Activated naive CD4-positive, alpha-beta T cell treated with anti-CD3 and anti-CD28 coated beads, Interleukin-2, amount 50 U/mL, for 16 hours (primary cell): ENCODE measurements around the gene KNDC1.

Experiments
- DNase-seq: peaks from one replicate; pipeline ENCODE4 v3.0.0-alpha.2; 2020

KNDC1 gene

DNA sequence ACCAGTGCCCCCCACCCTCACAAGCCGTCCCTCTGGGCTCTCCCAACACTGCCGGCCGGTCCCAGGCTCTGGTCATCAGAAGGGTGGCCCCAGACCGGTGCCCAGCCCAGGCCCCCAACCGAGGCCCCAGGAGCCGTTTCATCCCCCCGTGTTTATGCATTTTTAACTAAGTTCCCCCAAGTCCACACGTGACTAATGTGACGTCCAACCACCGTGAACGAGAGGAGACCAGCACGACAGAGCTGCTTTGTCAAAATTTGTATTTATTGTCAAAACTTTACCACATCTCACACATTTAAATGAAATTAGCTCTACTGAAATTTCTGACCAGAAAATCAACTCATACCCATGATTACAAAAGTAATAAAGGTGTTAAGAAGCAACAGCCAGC, 86.2 kb downstream of the KNDC1 start:
- no peak for DNase-seq

DNA sequence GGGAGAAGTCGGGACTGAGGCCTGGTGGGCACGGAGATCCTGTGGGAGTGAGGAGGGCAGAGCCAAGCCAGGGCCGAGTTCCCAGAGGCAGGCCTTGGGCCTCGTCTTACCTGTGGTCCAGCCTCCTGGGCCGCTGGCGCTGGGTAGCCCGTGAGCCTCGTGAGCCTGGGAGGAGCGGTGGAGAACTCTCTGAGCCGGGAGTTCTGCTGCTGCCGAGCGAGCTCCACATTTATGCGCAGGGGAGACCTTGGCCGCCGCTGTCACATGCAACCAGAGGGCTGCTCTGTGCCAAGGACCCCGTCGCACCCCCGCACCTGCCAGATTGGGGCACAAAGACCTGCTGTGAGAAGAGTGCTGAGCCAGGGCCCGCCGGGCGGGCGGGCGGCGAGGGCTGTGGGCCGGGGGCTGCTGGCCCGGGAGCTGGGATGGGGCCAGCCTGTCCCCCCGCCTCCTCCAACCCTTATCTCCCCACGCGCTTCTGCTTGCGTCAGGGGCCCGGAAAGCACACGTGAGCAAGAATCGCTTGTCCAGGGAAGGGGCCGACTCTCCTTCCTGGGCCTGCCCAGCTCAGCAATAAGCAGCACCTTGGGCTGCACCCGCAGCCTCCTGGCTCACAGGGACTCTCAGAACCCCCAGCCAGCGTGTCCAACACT, 87.8 kb downstream of the KNDC1 start:
- DNase-seq: no peak

DNA sequence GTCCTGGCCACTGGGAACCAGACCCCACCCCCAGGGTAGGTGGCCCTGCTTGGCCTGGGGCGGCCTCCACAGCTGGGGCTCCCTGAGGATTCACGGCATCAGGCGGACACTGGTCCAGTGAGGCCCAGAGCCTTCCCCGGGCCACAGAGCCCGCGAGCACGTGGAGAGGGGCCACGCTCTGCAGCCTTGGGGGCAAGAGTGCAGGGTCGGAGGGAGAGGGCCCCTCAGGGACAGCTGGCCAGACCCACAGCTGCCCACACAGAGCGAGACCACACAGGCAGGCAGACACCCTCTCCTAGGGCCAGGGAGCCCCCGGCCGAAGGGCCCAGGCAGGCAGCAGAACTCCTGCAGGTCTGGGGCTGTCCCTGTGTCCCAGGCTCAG, 88.3 kb downstream of the KNDC1 start:
- DNase-seq: no peak

DNA sequence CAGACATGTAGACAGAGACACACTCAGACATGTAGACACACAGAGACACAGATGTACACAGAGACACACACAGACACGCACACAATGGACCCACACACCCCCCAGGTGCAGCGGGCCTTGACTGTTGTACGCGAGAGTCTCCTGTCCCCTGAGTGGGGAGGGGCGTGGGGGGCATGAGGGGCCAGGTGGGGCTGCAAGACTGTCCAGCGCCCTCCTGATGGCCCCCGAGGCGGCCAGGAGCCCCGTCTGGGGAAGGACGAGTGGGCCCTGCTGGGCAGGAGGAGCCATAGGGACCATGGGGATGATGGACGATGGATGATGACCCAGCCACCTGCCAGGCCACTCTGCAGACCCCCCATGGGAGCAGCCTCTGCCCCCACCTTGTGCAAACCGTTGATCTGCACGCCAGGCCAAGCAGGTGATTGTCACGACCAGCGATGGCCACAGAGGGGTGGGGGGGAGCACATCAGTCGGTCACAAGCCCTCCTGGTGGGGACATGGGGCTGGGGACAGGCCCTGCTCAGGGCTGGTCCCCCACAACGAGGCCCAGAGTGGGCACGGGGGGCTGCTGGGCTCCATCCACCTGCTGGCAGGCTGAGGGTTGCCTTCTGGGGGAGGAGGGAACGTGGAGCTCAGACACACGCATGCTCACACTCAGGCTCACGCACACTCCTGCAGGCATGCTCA, 89.2 kb downstream of the KNDC1 start:
- DNase-seq: no peak

DNA sequence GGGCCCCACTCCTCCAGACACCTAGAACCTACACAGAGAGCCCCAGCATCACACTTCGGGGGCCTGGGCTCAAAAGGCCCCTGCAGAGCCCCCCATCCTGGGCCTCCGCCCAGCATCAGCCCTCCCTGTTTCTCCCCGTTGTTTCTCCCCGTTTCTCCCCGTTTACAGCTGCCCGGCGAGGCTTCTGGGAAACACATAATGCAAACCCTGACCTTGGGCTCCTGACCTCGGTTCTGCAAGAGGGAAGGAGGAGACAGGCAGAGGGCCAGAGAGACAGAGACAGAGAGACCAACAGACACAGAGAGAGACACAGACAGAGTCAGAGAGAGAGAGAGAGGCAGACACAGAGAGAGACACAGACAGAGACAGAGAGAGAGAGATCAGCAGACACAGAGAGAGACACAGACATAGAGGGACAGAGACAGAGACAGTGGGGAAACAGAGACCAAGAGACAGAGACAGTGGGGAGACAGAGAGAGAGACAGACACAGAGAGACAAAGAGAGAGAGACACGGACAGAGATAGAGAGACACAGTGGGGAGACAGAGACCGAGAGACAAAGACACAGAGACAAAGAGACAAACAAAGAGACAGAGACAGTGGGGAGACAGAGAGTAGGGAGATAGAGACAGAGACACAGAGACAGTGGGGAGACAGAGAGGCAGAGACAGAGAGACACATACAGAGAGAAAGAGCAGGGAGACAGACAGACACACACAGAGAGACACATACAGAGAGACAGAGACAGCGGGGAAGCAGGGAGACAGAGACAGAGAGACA, 90.1 kb downstream of the KNDC1 start:
- DNase-seq: no peak

DNA sequence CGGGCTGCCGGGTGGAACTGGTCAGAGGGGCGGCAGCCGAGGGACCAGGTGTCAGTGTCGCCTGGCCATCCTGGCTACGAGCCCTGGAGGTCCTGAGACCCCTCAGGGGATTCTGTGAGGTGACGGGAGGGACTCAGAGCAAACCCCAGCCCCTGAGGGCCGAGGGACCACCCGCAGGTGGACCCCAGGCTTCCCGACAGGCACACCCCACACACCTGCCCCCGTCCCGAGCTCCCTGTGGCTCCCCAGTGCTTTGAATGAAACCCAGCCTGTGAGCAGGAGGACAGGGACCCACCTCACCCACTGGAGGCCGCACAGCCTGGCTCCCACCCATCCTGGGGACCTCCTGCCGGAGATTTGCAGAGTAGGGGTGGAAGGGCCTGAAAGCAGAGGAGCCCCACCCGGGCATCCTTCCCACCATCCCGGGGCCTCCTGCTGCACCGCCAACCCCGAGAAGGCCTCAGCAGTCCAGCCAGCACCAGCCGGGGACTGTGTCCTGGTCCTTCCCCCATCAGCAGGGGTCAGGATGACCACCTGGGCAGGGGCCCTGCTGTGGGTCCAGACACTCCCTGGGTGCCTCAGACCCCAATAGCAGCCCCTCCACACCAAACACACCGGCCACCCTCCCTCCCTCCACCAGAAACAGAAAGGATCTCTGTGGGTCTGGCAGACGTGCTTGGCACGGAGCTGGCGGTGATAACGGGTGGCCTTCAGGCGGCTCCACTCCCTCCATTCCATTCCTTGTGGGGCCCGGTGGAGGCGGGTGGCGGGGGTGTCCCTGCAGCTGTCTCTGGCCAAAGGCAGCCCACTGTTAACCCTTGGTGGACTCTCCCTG, 91.6 kb downstream of the KNDC1 start:
- DNase-seq: no peak

DNA sequence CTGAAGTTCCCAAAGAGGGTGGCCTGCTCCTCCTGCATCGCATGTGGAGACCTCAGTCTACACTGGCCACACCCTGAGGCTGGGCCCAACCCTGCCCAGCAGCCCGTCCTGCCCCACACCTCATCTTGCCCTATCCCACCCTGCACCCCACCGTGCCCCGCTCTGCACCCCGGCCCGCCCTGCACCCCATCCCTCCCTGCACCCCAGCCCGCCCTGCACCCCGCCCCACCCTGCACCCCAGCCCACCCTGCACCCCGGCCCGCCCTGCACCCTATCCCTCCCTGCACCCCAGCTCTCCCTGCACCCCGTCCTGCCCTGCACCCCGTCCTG, 92.2 kb downstream of the KNDC1 start:
- no peak for DNase-seq

DNA sequence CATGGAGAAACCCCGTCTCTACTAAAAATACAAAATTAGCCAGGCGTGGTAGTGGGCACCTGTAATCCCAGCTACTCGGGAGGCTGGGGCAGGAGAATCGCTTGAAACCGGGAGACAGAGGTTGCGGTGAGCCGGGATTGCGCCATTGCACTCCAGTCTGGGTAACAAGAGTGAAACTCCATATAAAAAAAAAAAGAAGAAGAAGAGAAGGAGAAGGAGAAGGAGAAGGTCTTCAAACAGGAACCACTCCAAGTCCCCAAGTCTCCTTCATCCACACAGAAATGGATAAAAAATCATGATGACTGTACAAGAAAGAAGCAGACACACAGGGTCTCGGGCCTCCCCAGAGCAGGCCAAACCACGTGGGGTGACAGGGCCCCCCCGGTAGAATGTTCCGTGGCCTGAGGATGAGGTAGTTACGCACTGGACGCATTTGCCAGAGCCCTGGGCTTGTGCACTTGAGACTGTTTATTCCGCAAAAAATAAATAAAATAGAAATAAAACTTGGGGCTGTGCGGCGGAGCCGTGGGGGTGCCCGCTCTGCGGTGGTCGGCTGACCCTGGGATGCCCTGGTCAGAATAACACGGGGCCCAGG, 93.4 kb downstream of the KNDC1 start:
- DNase-seq: no peak

DNA sequence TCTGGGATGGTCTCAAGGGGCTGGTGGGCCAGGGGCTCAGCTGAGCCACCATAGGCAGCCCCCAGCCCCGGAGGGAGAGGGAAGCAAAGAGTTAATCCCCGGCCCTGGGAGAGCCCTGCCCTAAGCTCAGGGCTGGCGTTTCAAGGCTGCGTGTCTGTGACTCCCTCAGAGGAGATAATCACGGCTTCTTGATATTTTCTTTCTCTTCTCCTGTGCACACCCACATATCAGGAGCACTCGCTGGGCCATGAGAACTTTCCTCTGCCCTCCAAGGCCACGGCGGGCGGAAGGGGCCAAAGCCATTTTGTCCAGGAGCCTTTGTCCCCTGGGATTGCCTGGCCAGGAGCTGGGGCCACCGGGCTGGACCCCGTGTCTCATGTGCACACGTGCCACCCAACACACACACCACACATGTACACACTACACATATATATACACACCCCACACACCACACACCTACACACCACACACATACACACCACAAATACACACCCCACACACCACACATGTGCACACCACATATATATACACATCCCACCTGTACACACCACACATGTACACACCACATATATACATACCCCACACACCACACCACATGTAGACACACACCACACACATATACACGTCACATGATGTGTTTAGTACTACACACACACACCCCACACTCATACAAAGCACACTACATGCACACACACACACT, 94.6 kb downstream of the KNDC1 start:
- DNase-seq: no peak

DNA sequence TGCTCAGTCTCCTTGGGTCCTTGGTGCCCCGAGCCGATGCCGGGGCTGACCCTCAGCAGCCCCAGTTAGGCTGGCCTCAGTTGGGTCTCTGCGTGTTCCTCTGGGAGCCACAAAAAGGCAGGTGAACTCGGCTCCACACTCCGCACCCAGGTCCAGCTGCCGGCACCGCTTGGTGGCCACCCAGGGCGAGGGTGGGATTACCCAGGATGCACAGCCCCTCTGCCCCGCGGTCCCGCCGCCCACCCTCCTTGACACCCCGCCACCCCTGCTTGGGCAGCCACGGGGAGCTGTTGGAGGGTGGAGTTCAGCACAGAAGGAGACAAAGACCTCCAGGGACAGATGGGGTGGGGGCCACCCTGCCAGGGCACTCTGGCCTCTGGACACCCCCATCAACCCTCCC, 95.3 kb downstream of the KNDC1 start:
- DNase-seq: no peak

DNA sequence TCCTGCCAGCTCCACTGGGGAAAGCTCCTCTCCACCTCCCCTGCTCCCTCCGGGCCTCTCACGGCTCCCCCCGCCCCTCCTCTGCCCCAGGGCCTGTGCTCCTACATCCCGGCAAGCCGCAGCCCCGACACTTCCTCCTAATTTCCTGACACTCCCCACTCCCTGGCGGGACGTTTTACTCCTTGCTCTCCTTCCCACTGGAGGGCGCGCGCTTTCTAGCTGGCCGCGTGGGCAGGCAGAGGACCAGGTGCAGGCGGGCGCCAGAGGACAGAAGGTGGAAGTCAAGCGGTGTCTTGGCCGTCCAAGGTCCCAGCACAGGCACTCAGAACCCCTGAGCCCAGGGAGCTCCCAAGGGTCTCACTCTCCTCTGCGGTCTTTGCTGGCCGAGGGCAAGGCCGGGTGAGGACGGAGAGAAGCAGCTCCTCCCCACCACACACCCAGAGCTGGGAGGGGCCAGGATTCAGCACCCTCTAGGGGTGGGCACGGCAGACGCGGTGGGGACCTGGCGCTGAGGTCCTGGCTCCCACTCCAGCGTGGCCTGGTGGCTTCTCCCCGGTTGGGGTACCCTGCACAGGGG, 97.6 kb downstream of the KNDC1 start:
- no peak for DNase-seq

DNA sequence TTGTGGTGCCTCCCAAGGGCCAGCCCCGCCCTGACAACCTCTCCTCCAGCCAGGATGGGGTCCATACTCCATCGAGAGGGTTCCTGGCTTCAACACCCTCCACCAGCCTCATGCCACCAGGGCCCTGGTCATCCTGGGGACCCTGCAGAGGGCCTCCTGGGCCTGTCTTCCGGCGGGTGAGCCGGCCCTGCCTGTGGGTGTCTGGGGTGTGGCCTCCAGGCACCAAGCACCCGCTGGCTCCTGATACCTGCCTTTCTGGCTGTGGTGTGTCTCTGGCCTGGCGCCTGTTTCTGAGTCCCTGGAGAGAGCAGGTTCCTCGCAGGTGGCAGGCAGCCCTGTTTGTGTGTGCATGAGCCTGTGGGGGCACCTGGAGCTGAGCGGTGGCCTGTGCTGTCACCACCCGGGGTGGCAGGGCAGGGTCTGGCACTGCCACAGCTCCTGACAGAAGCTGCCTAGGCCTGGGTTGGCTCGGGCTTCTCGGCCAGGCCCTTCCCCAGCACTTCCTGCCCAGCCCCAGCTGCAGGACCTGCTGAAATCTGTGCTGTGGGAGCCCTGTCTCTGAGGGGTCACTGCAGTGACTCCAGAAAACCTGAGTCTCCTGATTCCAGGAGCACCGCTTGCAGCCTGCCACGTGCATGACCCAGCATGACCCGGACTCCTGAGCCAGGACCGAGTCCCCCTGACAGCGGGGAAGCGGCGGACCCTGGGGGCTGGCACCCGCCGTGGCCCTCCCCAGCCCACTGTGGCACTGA, 98.2 kb downstream of the KNDC1 start:
- no peak for DNase-seq

DNA sequence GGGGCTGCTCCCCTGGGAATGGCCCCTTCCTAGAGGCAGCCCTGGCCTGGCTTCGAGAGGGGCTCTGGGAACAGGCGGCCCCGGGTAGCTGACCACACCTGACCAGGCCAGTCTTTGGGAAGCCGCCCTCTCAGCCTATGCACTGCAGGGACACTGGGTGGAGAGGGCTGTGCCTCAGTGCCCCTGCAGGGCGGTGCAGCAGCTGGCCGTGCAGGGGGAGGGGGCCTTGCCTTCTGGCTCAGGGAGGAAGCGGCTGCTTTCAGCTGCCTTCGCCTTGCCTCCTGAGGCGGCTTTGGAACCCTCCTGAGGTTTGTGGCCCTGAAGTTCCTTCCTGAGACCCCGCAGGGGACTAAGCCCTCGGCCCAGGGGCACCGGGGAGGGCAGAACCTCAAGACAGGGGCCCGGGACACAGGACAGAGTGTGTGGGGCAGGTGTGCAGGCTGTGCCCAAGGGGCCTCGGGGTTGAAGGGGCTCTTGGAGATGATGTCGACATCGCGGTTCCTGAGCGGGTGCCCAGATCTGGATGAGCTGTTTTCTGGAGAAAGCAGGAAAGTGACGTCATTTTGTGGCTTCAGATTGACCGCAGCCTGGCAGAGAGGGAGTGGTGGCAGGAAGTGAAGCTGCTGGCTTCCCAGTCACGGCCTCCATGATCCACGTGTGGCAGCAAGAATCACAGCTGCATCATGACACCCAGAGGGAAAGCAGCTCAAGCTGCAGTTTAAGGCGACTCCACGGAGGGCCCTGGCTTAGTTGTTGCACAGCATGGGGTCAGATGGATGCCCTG, 99.0 kb downstream of the KNDC1 start:
- peak; percentile 71 for DNase-seq

DNA sequence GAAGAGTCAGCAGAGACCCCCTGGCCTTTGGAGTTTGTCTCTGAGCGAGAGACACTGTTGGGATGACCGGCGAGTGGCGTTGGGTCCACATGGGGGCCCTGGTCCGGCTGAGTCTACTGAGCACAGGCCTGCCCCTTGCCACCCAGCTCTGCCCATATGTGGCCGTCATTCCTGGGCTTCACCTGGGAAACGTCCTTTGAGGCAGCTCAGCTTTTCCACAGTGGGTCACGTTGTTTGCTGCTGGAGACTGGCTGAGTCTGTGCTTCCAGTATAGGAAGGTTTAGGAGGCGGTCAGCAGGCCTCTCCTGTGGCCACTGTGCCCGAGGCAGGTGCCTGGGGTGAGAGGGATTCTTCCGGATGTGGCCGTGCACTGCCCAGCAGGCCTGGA, 99.6 kb downstream of the KNDC1 start:
- no peak for DNase-seq

DNA sequence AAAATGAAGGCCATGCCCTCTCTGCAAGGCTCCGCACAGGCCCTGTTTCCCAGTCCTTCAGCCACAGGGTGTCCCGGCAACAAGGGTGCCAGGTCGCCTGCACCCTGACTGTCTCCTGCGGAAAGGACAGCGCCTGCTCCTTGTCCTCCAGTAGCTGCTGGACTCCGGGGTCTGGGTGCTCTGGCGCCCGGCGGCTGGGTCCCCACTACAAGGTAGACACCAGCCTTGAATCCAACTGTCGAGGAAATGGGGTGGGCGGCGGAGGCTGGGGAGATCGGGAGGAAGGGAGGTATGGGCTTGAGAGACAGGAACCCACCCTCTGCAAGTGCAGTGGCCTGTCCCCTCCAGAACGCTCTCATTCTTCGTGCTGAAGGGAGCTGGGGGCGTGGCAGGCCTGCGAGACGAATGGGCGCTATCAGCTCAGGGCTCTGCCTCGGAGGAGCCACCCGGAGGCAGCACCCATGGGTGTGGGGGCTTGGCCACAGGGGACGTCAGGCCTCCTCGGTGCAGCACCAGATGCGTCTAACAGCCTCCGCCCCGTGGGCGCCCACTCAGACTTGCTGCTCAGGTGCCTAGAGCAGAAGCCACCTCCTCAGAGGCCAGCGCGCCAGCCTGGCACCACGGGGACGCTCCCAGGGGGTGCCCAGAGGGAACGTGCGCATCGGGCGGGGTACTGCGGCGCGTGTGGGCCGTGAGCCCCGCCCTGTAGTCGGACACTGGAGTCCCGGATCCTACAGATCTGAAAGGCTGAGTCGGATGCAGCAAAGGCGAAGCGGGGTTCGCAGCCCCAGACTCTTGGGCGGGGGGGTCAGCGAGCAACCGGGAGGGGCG, 101.1 kb downstream of the KNDC1 start:
- DNase-seq: peak; percentile 62

DNA sequence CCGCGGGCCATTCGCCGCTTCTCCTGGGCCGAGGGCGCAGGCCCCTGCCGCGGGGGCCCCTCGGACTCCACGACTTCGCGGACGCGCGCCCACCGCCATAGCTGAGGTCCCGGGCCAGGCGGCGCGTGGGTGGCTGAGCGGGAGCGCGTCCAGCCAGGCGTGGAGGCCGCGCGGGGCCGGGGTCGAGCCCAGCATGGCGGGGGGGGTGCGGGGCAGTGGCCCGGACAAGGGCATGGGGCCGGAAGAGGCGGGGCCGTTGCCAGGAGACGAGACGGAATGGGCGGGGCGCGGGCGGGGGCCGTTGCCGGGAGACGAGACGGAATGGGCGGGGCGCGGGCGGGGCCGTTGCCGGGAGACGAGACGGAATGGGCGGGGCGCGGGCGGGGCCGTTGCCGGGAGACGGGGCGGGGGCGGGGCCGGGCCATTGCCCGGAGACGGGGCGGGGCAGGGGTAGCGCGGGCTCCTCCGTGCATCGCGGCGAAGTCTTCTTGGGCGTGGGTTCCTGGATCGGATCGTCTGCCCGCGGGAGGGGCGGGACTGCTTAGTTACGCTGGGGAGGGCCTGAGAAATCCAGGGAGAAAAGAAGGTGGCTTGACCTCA, 101.8 kb downstream of the KNDC1 start:
- DNase-seq: peak; percentile 82

DNA sequence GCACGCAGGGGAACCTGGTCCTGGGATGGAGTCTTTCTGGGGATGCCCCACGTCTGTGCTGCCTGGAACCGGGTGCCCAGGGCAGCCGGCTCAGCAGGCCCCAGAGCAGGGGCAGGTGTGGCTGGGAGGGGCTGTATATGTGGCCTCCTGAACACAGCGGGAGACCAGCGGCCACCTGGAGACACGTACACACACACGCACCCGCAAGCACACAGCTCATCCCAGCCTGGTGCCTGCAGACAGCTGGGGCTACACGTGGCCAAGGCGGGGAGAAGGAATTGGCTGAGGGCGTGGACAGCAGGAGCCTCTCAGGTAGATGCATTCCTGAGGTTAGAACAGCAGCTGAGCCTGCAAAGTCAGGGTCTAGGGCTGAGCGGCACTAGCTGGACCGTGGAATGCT, 102.7 kb downstream of the KNDC1 start:
- DNase-seq: no peak

DNA sequence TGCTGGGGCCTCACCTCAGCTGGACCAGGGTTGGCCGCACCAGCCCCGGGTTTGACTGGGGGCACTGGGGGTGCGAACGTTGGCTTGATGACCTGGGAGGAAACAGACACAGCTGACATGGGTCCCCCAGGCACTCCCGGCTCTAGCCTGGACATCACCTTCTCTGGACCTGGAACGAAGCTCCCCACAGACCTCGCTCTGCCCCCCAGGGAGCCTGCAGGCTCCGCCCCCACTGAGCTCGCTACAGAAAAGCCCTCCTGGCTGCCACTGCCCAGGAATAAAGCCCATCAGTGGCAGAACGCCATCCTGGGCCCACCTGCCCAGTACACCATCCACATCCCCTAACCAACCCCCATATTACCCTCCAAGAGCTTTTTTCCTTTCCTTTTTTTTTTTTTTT, 103.7 kb downstream of the KNDC1 start:
- DNase-seq: no peak

DNA sequence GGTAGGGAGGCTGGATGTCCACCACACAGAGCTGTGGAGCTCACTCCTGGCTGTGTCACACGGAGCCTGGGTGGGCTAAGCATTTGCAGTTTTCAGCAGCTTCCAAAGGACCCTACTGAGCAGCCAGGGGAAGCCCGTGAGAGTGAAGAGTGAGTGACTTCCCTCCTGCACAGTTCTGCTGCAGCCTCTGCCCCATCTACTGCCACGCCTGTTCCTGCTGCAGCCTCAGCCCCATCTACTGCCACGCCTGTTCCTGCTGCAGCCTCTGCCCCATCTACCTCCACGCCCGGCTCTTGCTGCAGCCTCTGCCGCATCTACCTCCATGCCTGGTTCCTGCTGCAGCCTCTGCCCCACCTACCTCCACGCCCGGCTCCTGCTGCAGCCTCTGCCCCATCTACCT, 104.4 kb downstream of the KNDC1 start:
- DNase-seq: no peak
